Nephron (organoid): ENCODE results near the gene PKP1.
A peak's percentile ranks its signal among the peaks of the same experiment; 100 is the strongest.

Source experiments
- H3K27ac Mint-ChIP-seq, 3 experiments: 2 replicates each; pipeline ENCODE4 v1.8.0; 2020; ENCODE audit warnings: mixed read lengths in 3 of 3, mild to moderate bottlenecking in 2 of 3, moderate library complexity in 1 of 3
- H3K27me3 Mint-ChIP-seq: 2 replicates; pipeline ENCODE4 v1.8.0; 2021; ENCODE audit warnings: low read depth, mild to moderate bottlenecking, moderate library complexity, mixed read lengths
- H3K36me3 Mint-ChIP-seq: 2 replicates; pipeline ENCODE4 v1.8.0; 2020; ENCODE audit warnings: low read depth, mixed read lengths
- H3K4me1 Mint-ChIP-seq: 2 replicates; pipeline ENCODE4 v1.8.0; 2020; ENCODE audit warnings: mixed read lengths
- H3K4me3 Mint-ChIP-seq, 3 experiments: 2 replicates each; pipeline ENCODE4 v1.8.0; 2020; ENCODE audit warnings: mild to moderate bottlenecking in 3 of 3, mixed read lengths in 3 of 3, moderate library complexity in 2 of 3
- H3K9me3 Mint-ChIP-seq: 2 replicates; pipeline ENCODE4 v1.8.0; 2020; ENCODE audit warnings: mixed read lengths
- TF ChIP-seq, protein P1 (sequence below), 3 experiments: fragments of 200-600 bp; sonication (generic); IDR thresholded peaks; one replicate each; pipeline ENCODE4 v1.5.0; 2021; ENCODE audit warnings: antibody characterized with exemption in 3 of 3; ENCODE audit not compliant: unreplicated experiment in 3 of 3

Gene PKP1

DNA sequence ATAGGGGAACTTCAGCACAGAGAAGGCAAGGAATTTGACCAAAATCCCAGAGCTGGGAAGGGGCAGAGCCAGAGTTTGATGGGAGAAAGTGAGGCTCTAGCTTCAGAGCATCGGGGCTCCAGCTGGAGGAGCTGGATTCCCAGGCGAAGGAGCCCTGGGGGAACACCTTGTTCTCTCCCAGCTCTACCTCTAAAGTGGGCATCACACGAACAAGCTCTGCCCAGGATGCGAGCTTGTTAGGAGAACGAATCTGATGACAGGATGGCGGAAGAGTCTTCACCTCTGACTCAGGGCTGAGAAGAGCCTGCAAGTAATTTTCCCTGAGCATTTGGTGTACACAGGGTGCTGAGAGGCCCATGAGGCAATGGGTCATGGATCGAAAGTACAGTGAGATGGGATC, 72.2 kb downstream of the PKP1 start:
- Mint-ChIP-seq H3K9me3 (no peaks in the 10 kb centered on the region), H3K36me3 (no peaks in the 10 kb centered on the region), H3K27me3 (peaks cover 11% of the 10 kb centered on the region), H3K27ac (no peak overlapping the region), H3K4me1 (peaks cover 9% of the 10 kb centered on the region), H3K4me3 (no peak overlapping the region)
- TF ChIP-seq, protein P1, sequence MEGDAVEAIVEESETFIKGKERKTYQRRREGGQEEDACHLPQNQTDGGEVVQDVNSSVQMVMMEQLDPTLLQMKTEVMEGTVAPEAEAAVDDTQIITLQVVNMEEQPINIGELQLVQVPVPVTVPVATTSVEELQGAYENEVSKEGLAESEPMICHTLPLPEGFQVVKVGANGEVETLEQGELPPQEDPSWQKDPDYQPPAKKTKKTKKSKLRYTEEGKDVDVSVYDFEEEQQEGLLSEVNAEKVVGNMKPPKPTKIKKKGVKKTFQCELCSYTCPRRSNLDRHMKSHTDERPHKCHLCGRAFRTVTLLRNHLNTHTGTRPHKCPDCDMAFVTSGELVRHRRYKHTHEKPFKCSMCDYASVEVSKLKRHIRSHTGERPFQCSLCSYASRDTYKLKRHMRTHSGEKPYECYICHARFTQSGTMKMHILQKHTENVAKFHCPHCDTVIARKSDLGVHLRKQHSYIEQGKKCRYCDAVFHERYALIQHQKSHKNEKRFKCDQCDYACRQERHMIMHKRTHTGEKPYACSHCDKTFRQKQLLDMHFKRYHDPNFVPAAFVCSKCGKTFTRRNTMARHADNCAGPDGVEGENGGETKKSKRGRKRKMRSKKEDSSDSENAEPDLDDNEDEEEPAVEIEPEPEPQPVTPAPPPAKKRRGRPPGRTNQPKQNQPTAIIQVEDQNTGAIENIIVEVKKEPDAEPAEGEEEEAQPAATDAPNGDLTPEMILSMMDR (IDR thresholded peaks at IDR 0.05; ENCODE audit: unreplicated experiment in 3 of 3): no peak

DNA sequence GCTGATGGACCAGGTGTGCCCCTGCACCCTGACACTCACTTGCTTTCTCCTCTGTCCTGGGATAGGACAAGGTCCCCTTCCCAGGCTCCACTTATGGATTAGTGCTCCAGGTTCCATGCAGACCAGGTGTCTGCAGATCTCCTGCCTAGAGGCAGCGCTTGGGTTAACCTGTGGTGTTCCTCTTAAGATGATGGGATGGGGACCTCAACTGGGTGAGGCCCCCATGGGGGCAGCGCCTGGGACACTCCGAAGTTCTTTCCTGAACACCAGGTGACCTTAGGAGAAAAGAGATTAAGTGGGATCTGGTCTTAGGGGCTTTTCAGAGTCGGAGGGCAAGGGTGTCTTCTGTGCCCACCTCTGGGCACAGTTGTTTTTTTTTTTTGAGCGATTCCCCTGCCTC, 72.9 kb downstream of the PKP1 start:
- Mint-ChIP-seq H3K4me1 (peaks cover 9% of the 10 kb centered on the region), H3K36me3 (no peaks in the 10 kb centered on the region), H3K27ac (no peak overlapping the region), H3K27me3 (peaks cover 11% of the 10 kb centered on the region), H3K9me3 (no peaks in the 10 kb centered on the region), H3K4me3 (no peak overlapping the region)
- TF ChIP-seq, protein P1 (IDR thresholded peaks at IDR 0.05; ENCODE audit: unreplicated experiment in 3 of 3): no peak

DNA sequence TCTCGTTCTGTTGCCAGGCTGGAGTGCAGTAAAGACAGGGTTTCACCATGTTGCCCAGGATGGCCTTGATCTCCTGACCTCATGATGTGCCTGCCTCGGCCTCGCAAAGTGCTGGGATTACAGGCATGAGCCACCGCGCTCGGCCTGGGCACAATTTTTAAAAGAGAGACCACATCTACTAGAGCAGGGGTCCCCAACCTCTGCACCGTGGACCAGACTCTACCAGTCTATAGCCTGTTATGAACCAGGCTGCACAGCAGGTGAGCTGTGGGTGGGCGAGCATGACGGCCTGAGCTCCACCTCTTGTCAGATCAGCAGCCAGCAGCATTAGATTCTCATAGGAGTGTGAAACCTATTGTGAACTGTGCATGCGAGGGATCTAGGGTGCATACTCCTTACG, 73.4 kb downstream of the PKP1 start:
- Mint-ChIP-seq H3K4me3 (no peak overlapping the region), H3K27ac (no peak overlapping the region), H3K27me3 (peaks cover 11% of the 10 kb centered on the region), H3K36me3 (no peaks in the 10 kb centered on the region), H3K4me1 (peaks cover 9% of the 10 kb centered on the region), H3K9me3 (no peaks in the 10 kb centered on the region)
- TF ChIP-seq, protein P1 (IDR thresholded peaks at IDR 0.05; ENCODE audit: unreplicated experiment in 3 of 3): no peak

DNA sequence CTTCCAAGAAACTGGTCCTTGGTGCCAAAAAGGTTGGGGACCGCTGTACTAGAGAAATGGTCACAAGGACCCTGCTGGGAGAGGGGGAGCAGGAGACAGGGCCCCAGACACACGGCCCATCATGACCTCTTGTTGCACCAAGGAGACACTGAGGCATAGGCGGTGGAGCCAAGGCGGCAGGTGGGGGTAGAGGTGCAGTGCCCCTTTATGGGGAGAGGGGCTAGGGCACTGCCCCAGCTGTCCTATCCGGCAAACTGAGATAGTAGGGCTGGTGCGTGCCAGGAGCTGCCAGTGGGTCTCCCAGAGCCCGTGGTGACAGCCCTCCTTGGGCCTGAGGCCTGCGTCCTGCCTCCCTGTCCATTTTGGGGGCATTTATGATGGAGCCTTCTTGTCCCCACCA, 73.9 kb downstream of the PKP1 start:
- H3K4me1 Mint-ChIP-seq: peaks cover 9% of the 10 kb centered on the region
- TF ChIP-seq, protein P1 (IDR thresholded peaks at IDR 0.05; ENCODE audit: unreplicated experiment in 3 of 3): no peak
- no peaks in the 10 kb centered on the region for H3K36me3 Mint-ChIP-seq
- no peaks in the 10 kb centered on the region for H3K9me3 Mint-ChIP-seq
- H3K4me3 Mint-ChIP-seq: no peak overlapping the region
- H3K27ac Mint-ChIP-seq: no peak overlapping the region
- H3K27me3 Mint-ChIP-seq: peaks cover 11% of the 10 kb centered on the region

DNA sequence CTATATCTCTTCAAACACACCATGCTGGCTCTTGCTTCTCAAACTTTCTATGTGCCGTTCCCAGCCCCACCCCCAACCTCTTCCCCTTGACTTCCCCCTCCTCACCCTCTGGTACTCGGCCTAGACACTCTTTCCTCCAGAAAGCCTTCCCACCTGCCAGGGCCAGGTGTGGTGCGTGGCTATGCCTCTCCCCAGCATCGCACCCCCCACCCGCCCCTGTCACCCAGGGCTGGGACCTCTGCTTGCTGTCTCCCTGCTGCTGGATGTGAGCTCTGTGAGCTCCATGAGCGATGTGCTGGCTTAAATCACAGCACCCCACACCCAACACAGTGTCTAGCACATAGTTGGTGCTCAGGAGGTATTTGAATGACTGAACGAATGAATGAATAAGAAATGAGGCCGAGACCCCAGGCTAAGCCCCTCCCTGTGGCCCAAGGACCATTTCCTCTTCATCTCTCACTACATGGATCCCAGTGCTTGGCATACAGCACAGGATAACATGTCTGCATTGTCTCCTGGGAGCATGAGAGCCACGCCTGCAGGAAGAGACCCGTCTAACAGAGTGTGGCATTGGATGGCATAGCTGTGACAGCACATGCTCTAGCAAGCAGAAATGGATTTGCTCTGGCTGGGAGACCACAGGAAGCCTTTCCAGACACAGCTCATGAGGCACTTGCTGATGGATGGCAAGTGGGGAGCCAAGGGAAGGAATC, 74.5 kb downstream of the PKP1 start:
- H3K9me3 Mint-ChIP-seq: no peaks in the 10 kb centered on the region
- peaks cover 11% of the 10 kb centered on the region for H3K27me3 Mint-ChIP-seq
- H3K27ac Mint-ChIP-seq: peak overlapping the region in 1 of 3 experiments; percentile 44
- peaks cover 9% of the 10 kb centered on the region for H3K4me1 Mint-ChIP-seq
- TF ChIP-seq, protein P1 (IDR thresholded peaks at IDR 0.05; ENCODE audit: unreplicated experiment in 3 of 3): no peak
- no peaks in the 10 kb centered on the region for H3K36me3 Mint-ChIP-seq
- H3K4me3 Mint-ChIP-seq: no peak overlapping the region

DNA sequence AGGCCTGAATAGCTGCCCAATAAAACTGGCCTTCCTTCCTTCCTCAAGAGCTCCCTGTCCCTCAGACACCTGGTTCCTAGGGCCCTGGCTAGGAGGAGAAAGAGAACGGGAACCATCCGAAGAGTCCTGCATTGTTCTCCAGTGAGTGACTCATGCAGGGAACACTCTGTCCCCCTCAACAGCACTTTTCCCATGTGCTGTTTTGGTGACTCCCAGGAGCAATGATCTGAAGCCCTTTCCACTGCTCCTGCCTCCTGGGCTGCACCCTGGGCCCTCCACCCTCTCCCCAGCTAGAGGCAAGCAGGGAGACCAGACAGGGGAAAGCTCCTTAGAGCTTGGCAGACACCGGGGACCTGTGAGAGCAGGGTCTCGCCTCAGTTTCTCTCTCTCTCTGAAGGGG, 75.3 kb downstream of the PKP1 start:
- TF ChIP-seq, protein P1 (IDR thresholded peaks at IDR 0.05; ENCODE audit: unreplicated experiment in 3 of 3): no peak
- Mint-ChIP-seq H3K27me3 (peaks cover 14% of the 10 kb centered on the region), H3K4me3 (no peak overlapping the region), H3K4me1 (peaks cover 16% of the 10 kb centered on the region), H3K27ac (no peak overlapping the region), H3K9me3 (no peaks in the 10 kb centered on the region), H3K36me3 (no peaks in the 10 kb centered on the region)
